ENCODE results near the gene CCS. TPM values are rescaled to one million over a fixed set of nuclear protein-coding genes. Genes with fewer than 3 reads are reported as not detected.

CCS gene
- total RNA-seq, 2 donors from 2014 or later: 26.5 to 33.9 TPM

GRCh38 chr11:66595245-66595904 is 2.4 kb downstream of the CCS start:
- intact Hi-C loops (cut with DNase I): no loop called here
- H3K27me3 ChIP-seq: no peaks in the 10 kb centered on the region
- 51 to 55% methylated on average over 4 to 5 of the region's 5 CpGs for WGBS, 2 donors
- TF ChIP-seq POLR2A (IDR thresholded peaks at IDR 0.05) (no peak), CTCF (IDR thresholded peaks at IDR 0.05) (no peak)
- no peak overlapping the region for H3K4me3 ChIP-seq
- no peaks in the 10 kb centered on the region for H3K9me3 ChIP-seq
- no peak overlapping the region for H3K27ac ChIP-seq
- H3K36me3 ChIP-seq (replicated peaks in 1 of 2; ENCODE audit: insufficient read depth in 1 of 2, low read depth in 2 of 2): peaks cover 0 to 7% of the 10 kb centered on the region in 2 donors
- DNase-seq: peak; percentile 37 to 61 (median 46)
- peaks cover 32% of the 10 kb centered on the region for H3K4me1 ChIP-seq
- ATAC-seq: no peak

DNA sequence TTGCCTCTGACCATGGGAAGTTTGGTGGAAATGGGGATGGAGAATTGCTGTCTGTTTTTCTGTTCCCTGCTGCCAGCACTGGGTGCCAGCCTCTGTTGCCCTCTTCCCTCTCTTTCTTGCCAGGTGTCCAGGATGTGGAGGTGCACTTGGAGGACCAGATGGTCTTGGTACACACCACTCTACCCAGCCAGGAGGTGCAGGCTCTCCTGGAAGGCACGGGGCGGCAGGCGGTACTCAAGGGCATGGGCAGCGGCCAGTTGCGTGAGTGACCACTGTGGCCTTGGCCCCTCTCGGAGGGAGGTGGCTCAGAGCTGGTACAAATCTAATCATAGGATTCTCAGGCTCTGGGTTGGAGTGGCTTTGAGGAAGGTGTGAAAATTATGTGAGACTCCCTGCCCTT is 6.0 kb downstream of the CCS start:
- H3K27me3 ChIP-seq: no peaks in the 10 kb centered on the region
- H3K4me1 ChIP-seq: peaks cover 17% of the 10 kb centered on the region
- H3K4me3 ChIP-seq: no peak overlapping the region
- H3K36me3 ChIP-seq (replicated peaks in 1 of 2; ENCODE audit: insufficient read depth in 1 of 2, low read depth in 2 of 2): peaks cover 0 to 7% of the 10 kb centered on the region in 2 donors
- H3K9me3 ChIP-seq: no peaks in the 10 kb centered on the region
- ATAC-seq (no peak), DNase-seq (no peak)
- 86% methylated on average over 6 of the region's 6 CpGs for WGBS, 2 donors
- intact Hi-C loops (cut with DNase I): no loop called here
- TF ChIP-seq POLR2A (IDR thresholded peaks at IDR 0.05) (no peak), CTCF (IDR thresholded peaks at IDR 0.05) (no peak)
- H3K27ac ChIP-seq: no peak overlapping the region

GRCh38 chr11:66600219-66600618 is 7.2 kb downstream of the CCS start:
- no peak overlapping the region for H3K27ac ChIP-seq
- no peak overlapping the region for H3K4me3 ChIP-seq
- no peak for ATAC-seq
- TF ChIP-seq POLR2A (IDR thresholded peaks at IDR 0.05) (no peak), CTCF (IDR thresholded peaks at IDR 0.05) (no peak)
- intact Hi-C loops (cut with DNase I): no loop called here
- no peaks in the 10 kb centered on the region for H3K9me3 ChIP-seq
- peaks cover 7% of the 10 kb centered on the region for H3K4me1 ChIP-seq
- H3K27me3 ChIP-seq: no peaks in the 10 kb centered on the region
- H3K36me3 ChIP-seq (replicated peaks in 1 of 2; ENCODE audit: insufficient read depth in 1 of 2, low read depth in 2 of 2): peaks cover 0 to 10% of the 10 kb centered on the region in 2 donors
- 79 to 82% methylated on average over 2 of the region's 2 CpGs for WGBS, 2 donors
- DNase-seq: no peak

- H3K4me3 ChIP-seq: no peak overlapping the region
- no peaks in the 10 kb centered on the region for H3K9me3 ChIP-seq
- H3K36me3 ChIP-seq (replicated peaks in 1 of 2; ENCODE audit: insufficient read depth in 1 of 2, low read depth in 2 of 2): peaks cover 0 to 10% of the 10 kb centered on the region in 2 donors
Observed at GRCh38 chr11:66600631-66601233, 7.7 kb downstream of the CCS start.

More at GRCh38 chr11:66600631-66601233, 7.7 kb downstream of the CCS start:
- ATAC-seq (no peak), DNase-seq (no peak)
- intact Hi-C loops (cut with DNase I): no loop called here
- Histone ChIP-seq H3K27ac (no peak overlapping the region), H3K27me3 (no peaks in the 10 kb centered on the region), H3K4me1 (peaks cover 2% of the 10 kb centered on the region)
- TF ChIP-seq POLR2A (IDR thresholded peaks at IDR 0.05) (no peak), CTCF (IDR thresholded peaks at IDR 0.05) (no peak)
- 87 to 97% methylated on average over 4 of the region's 4 CpGs for WGBS, 2 donors

All from body of pancreas (tissue), 4 donors.